Left lung (tissue), 10 donors: Measurements from ENCODE around the gene CACNA1C. TPM values are rescaled to one million over a fixed set of nuclear protein-coding genes. Genes with fewer than 3 reads are reported as not detected.

Source experiments
- ATAC-seq: fragments of 200-7000 bp; cut with Tn5 transposase; one replicate; pipeline ENCODE4 v1.9.1; 2020; ENCODE audit warnings: moderate library complexity
- DNase-seq, 4 donors: peaks; one replicate each; pipeline ENCODE4 v3.0.0-alpha.2; 2013 to 2020
- H3K27ac ChIP-seq, 2 donors: fragments of 200-600 bp; sonication (generic) in 1 of 2; one replicate each; pipeline versions ENCODE4 v1.5.0 to v1.8.0; 2020 to 2021
- H3K27me3 ChIP-seq, 2 donors: fragments of 200-600 bp; sonication (generic) in 1 of 2; one replicate each; pipeline versions ENCODE4 v1.5.0 to v1.8.0; 2020 to 2021
- H3K36me3 ChIP-seq, 2 donors: fragments of 200-600 bp; sonication (generic) in 1 of 2; one replicate each; pipeline versions ENCODE4 v1.5.0 to v1.8.0; 2020 to 2021
- H3K4me1 ChIP-seq, 2 donors: fragments of 200-600 bp; one replicate each; pipeline ENCODE4 v1.8.0; 2021
- H3K4me3 ChIP-seq, 2 donors: fragments of 200-600 bp; sonication (generic) in 1 of 2; one replicate each; pipeline versions ENCODE4 v1.5.0 to v1.8.0; 2020 to 2021; ENCODE audit warnings: mild to moderate bottlenecking in 1 of 2
- H3K9me3 ChIP-seq, 2 donors: fragments of 200-600 bp; sonication (generic) in 1 of 2; one replicate each; pipeline versions ENCODE4 v1.5.0 to v1.8.0; 2020 to 2021
- CTCF ChIP-seq, 2 donors: fragments of 200-600 bp; sonication (generic) in 1 of 2; IDR thresholded peaks; one replicate each; pipeline versions ENCODE4 v1.5.0 to v1.8.0; 2021; ENCODE audit warnings: antibody characterized with exemption in 2 of 2
- intact Hi-C, 2 donors: fragments of 100-400 bp; cut with DNase I; formaldehyde crosslinking; loops; one replicate each; pipeline versions ENCODE4 v1.11.2 to v1.14.2; 2022
- polyA plus RNA-seq, 6 donors: library from polyadenylated mRNA; unstranded; fragments of 120-200 nt; gene quantifications; one replicate each; pipeline ENCODE4 v1.2.1, GENCODE V29; 2013; ENCODE audit not compliant: insufficient read length in 6 of 6
- total RNA-seq, 2 donors: library from RNA; stranded (reverse); fragmentation: NEBNext Ultra II Directional; extraction: Animal tissue kit (Norgen Biotek cat#: 25700); gene quantifications; one replicate each; pipeline ENCODE4 v1.2.1, GENCODE V29; 2021
- donor health status: DM: no; HTN: yes; CAD: no.
- donor health status: DM: no; HTN: no; CAD: no.

The CACNA1C gene
- total and polyA plus RNA-seq, 8 donors: 11.9 to 21.9 (median 14.2) TPM

DNA sequence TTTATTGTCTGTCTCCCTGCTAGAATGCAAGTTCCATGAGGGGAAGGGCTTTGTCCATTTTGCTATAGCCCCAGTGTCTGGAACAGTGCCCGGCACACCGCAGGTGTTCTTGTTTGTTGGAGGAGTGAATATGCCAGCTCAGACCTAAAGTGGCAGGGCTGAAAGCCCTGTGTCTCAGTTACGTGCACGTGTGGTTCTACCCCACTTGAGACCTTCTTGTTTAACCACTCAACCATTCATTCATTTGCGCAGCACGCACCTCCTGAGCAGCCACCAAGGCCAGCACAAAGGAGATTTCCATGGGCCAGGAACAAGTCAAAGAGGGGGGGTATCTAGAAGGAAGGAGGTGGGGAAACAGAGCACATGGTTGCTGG is 404.0 kb downstream of the CACNA1C start:
- no peak for TF ChIP-seq CTCF (IDR thresholded peaks at IDR 0.05)
- Histone ChIP-seq H3K27me3 (no peaks in the 10 kb centered on the region), H3K4me1 (peaks cover 0 to 9% of the 10 kb centered on the region in 2 donors), H3K9me3 (no peaks in the 10 kb centered on the region), H3K36me3 (no peaks in the 10 kb centered on the region), H3K27ac (no peak overlapping the region), H3K4me3 (no peak overlapping the region)
- intact Hi-C loops: no loop called here
- ATAC-seq: peak; percentile 74
- peak in 1 of 4 donors; percentile 44 for DNase-seq

- H3K27ac ChIP-seq: no peak overlapping the region
- no peaks in the 10 kb centered on the region for H3K36me3 ChIP-seq
- no peak for TF ChIP-seq CTCF (IDR thresholded peaks at IDR 0.05)
- no peak overlapping the region for H3K4me3 ChIP-seq
- intact Hi-C loops: no loop called here
- H3K27me3 ChIP-seq: no peaks in the 10 kb centered on the region
- H3K4me1 ChIP-seq: peaks cover 0 to 9% of the 10 kb centered on the region in 2 donors
- no peaks in the 10 kb centered on the region for H3K9me3 ChIP-seq
- peak in 1 of 4 donors; percentile 39 for DNase-seq
- ATAC-seq: no peak
Measured at GRCh38 chr12:2457215-2457932, 404.6 kb downstream of the CACNA1C start.

- no peak overlapping the region for H3K27ac ChIP-seq
- ATAC-seq (no peak), DNase-seq (no peak)
- no peak for TF ChIP-seq CTCF (IDR thresholded peaks at IDR 0.05)
- H3K9me3 ChIP-seq: no peaks in the 10 kb centered on the region
- no peaks in the 10 kb centered on the region for H3K36me3 ChIP-seq
- H3K27me3 ChIP-seq: no peaks in the 10 kb centered on the region
- H3K4me1 ChIP-seq: peaks cover 0 to 9% of the 10 kb centered on the region in 2 donors
- intact Hi-C loops: no loop called here
- H3K4me3 ChIP-seq: no peak overlapping the region
Measured at GRCh38 chr12:2457933-2458414, 405.2 kb downstream of the CACNA1C start.

- no peak for ATAC-seq
- no peaks in the 10 kb centered on the region for H3K4me1 ChIP-seq
- no peak for TF ChIP-seq CTCF (IDR thresholded peaks at IDR 0.05)
- intact Hi-C loops: no loop called here
- H3K27ac ChIP-seq: no peak overlapping the region
- no peaks in the 10 kb centered on the region for H3K9me3 ChIP-seq
- no peaks in the 10 kb centered on the region for H3K36me3 ChIP-seq
- no peaks in the 10 kb centered on the region for H3K27me3 ChIP-seq
- no peak overlapping the region for H3K4me3 ChIP-seq
- DNase-seq: no peak
Measured at GRCh38 chr12:2460051-2460670, 407.4 kb downstream of the CACNA1C start.

GRCh38 chr12:2461046-2461445 is 408.3 kb downstream of the CACNA1C start:
- no peaks in the 10 kb centered on the region for H3K36me3 ChIP-seq
- H3K9me3 ChIP-seq: no peaks in the 10 kb centered on the region
- H3K4me3 ChIP-seq: no peak overlapping the region
- no peak overlapping the region for H3K27ac ChIP-seq
- DNase-seq (no peak), ATAC-seq (no peak)
- intact Hi-C loops: no loop called here
- no peaks in the 10 kb centered on the region for H3K4me1 ChIP-seq
- no peaks in the 10 kb centered on the region for H3K27me3 ChIP-seq
- TF ChIP-seq CTCF (IDR thresholded peaks at IDR 0.05): no peak
